ENCODE measurements around the gene UMAD1. TPM values are rescaled to one million over a fixed set of nuclear protein-coding genes. Genes with fewer than 3 reads are reported as not detected.

UMAD1 gene
- total and polyA plus RNA-seq, 12 donors: 3.5 to 24.7 (median 17.0) TPM

DNA sequence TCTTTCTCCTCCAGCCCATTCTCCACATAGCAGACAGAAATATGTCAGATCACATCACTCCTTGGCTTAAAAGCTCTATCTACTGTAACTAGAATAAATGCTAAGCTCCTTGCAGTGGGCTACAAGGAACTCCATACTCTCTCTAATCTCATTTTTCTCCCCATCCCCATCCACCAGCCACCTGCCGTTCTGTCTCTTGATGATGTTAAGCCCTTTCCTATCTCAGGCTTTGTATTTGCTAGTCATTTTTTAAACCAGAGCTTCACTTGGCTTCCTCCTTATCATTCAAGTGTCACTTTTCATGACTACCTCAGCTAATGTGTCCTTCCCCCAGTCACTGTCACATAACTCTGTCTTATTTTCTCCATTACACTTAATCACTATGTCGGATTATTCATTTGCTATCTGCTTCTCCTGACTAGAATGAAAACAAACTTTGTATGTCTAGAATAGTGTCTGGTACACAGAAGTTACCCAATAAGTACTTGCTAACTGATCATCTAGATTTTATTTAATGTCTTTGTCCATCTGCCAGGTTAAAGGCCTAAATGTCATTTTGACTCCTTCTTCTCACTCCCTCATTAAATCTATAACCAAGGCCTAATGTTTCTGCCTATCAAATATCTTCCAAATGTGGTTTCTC lies 165.1 kb downstream of the UMAD1 start:
- Histone ChIP-seq H3K4me1 (no peaks in the 10 kb centered on the region), H3K4me3 (no peak overlapping the region), H3K9me3 (no peaks in the 10 kb centered on the region), H3K27ac (no peak overlapping the region), H3K36me3 (peaks cover 0 to 11% (median 0%) of the 10 kb centered on the region in 9 donors), H3K27me3 (no peaks in the 10 kb centered on the region)
- WGBS, 2 donors: 63 to 81% methylated on average over 2 of the region's 2 CpGs
- TF ChIP-seq, protein P1, sequence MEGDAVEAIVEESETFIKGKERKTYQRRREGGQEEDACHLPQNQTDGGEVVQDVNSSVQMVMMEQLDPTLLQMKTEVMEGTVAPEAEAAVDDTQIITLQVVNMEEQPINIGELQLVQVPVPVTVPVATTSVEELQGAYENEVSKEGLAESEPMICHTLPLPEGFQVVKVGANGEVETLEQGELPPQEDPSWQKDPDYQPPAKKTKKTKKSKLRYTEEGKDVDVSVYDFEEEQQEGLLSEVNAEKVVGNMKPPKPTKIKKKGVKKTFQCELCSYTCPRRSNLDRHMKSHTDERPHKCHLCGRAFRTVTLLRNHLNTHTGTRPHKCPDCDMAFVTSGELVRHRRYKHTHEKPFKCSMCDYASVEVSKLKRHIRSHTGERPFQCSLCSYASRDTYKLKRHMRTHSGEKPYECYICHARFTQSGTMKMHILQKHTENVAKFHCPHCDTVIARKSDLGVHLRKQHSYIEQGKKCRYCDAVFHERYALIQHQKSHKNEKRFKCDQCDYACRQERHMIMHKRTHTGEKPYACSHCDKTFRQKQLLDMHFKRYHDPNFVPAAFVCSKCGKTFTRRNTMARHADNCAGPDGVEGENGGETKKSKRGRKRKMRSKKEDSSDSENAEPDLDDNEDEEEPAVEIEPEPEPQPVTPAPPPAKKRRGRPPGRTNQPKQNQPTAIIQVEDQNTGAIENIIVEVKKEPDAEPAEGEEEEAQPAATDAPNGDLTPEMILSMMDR (IDR thresholded peaks at IDR 0.05): no peak
- no peak for DNase-seq
- intact Hi-C loops (cut with DNase I): no loop called here
- no peak for ATAC-seq

DNA sequence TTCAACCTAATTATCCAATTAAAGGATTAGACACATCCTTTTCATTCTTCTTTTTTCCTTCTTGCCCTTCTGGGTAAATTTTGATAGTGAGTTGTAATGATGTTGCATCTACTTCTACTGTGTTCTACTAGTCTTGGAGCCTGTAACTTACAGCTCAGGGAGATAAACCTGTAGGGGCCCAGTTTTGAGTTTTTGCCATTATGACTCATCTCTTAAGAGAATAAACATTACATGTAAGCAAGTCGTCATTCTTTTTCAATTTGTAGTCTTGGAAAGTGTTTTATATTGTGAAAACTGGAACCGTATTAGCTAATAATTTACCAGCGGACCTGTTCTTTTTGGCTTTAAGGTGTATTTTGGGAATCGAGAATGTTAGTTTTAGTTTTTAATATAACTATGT lies 167.6 kb downstream of the UMAD1 start:
- intact Hi-C loops (cut with DNase I): no loop called here

DNA sequence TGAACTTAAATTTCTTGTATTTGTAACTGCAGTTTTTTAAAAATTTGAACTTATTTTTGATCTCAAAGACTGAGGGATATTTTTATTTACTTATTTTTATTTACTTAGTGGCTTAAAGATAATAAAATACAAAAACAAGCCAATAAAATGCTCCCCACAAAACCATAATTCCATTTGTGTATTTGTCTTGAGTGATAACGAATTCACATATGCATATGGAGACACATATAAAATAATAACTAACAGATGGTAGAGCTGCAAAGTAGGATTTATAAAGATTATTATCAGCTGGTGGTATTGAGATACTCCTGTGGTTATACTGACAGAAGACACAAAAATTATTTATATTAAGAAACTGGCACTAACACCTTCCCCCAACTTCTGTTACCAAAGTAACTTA lies 168.1 kb downstream of the UMAD1 start:
- Histone ChIP-seq H3K36me3 (no peaks in the 10 kb centered on the region), H3K27me3 (no peaks in the 10 kb centered on the region), H3K4me1 (no peaks in the 10 kb centered on the region), H3K4me3 (no peak overlapping the region), H3K9me3 (no peaks in the 10 kb centered on the region), H3K27ac (no peak overlapping the region)
- ATAC-seq (no peak), DNase-seq (no peak)
- intact Hi-C loops (cut with DNase I): no loop called here
- TF ChIP-seq, protein P1 (IDR thresholded peaks at IDR 0.05): no peak
- WGBS, 2 donors: 96 to 98% methylated on average over 1 of the region's 1 CpG

More for the DNA sequence above, 167.6 kb downstream of the UMAD1 start:
- H3K27ac ChIP-seq: no peak overlapping the region
- H3K27me3 ChIP-seq: no peaks in the 10 kb centered on the region
- 76 to 79% methylated on average over 4 of the region's 4 CpGs for WGBS, 2 donors
- no peak overlapping the region for H3K4me3 ChIP-seq
- DNase-seq: no peak
- H3K36me3 ChIP-seq: peaks cover 0 to under 1% (median 0%) of the 10 kb centered on the region in 9 donors
- ATAC-seq: no peak
- H3K9me3 ChIP-seq: no peaks in the 10 kb centered on the region
- TF ChIP-seq, protein P1 (IDR thresholded peaks at IDR 0.05): no peak
- H3K4me1 ChIP-seq: no peaks in the 10 kb centered on the region

DNA sequence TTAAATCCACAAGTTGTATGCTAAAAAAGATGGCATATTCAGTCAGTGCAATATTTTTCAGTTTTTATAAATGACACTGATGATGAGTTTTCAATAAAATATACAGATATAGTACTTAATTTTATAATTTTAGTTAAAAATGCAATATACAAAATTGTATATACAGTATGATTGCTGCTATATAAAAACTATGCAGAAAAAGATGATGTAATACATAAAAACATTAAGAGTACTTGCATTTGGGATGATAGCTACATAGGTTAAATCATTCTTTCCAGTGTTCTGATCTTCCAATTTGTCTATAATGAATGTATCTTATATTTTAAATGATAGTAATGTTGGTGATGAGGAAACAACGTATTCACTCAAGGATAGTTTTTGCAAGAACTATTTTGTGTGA lies 169.8 kb downstream of the UMAD1 start:
- H3K4me1 ChIP-seq: peaks cover 0 to 2% (median 0%) of the 10 kb centered on the region in 9 donors
- ATAC-seq (no peak), DNase-seq (no peak)
- no peak overlapping the region for H3K27ac ChIP-seq
- H3K4me3 ChIP-seq: no peak overlapping the region
- TF ChIP-seq, protein P1 (IDR thresholded peaks at IDR 0.05): no peak
- H3K27me3 ChIP-seq: no peaks in the 10 kb centered on the region
- WGBS, 2 donors: 95 to 100% methylated on average over 1 of the region's 1 CpG
- intact Hi-C loops (cut with DNase I): no loop called here
- H3K9me3 ChIP-seq: no peaks in the 10 kb centered on the region
- H3K36me3 ChIP-seq: peaks cover 0 to 6% (median 0%) of the 10 kb centered on the region in 9 donors
